HG02610 (cell line): ENCODE data around the gene WDR7.

ENCODE experiments used
- ATAC-seq: cut with Tn5 transposase; IDR thresholded peaks from one replicate; pipeline ENCODE4 v1.9.1; 2021; ENCODE audit warnings: mild to moderate bottlenecking, moderate library complexity; ENCODE audit not compliant: unreplicated experiment

Gene WDR7

DNA sequence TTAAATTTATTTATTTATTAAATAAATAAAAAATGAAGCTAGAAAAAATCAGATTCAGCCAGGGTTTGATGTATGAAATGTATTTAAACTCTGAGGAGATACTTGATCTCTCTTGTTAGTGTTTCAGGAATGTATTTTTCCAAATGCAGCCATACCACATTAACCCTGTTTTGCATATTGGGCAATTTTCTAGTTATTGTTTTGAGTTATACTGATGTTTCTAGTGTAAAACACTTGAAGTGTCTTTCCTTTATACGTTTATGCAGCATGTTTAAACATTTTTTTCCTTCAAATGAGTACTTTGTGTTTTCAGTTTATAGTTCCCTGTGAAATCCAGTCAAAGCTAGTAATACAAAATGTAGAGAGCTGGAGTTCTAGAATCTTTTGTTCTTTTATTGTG, 69.9 kb downstream of the WDR7 start:
- ATAC-seq: no peak

DNA sequence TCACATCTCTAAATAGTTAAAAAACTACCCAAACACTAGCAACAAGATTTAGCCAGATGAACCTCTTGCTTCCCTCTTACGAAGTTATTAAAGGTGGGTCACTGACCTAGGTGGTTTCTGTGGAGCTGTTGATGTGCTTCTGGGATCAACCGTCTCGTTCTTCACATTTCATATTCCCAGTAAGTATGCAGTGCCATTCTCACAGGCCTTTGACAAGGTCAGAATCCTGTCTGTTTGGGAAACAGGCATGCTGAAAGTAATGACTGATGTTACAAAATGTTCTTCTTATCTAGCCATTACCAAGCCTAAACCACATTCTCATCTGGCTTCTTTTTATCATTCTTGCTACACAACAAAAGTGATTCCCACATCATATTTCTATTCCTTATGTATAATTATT, 70.3 kb downstream of the WDR7 start:
- no peak for ATAC-seq

DNA sequence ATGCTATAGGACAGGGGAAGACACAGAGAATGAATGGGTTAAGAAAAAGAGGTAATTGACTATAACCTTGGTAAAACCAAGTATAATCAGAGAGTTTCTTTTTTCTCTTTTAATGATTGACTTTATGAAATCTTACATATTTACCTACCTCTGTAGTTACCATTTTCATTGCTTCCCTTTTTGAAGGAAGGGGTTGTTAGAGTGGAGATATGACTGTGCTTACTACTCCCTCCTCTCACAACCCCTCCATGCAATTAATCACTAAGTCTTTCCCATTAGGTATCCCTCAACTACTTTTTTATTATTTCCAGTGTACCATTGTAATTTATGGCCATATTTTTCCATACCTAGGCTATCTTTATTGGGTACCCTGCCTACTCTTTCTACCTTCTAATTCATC, 71.4 kb downstream of the WDR7 start:
- no peak for ATAC-seq

DNA sequence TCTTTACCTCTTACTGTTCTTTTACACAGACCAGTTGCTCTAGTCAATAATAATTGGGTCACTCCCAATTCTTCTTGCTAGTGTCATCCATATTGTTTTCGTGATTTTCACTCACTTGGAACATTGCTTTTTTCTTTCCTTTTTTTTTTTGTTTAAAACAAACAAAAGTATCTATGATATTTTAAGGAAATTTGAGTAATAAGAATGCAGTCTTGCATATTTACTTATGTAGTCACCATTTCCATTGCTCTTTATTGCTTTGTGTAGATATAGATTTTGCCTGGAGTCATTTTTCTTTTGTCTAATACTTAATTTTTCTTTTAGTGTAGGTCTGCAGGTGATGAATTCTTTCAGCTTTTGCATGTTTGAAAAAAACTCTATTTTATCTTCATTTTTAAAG, 71.9 kb downstream of the WDR7 start:
- ATAC-seq: no peak

GRCh38 chr18:56723706-56724105, 72.5 kb downstream of the WDR7 start:
- ATAC-seq: no peak

DNA sequence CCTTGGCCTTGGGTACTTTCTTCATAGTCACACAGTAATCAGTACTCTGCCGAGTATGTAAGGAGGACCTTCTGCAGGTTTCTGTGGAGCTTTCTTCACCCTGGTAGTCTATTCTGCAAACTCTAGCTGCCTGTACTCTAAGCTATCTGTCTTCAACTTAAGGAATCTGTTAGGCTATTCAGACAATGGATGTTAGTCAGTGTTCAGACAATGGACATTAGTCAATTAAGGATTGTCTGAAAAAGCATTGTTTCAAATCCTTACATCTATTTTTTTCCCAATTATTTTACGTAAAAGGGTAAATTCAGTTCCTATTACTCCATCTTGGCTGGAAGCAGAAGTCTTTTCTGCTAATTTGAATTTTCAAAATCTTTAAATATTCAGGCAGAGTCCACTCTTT, 75.7 kb downstream of the WDR7 start:
- no peak for ATAC-seq

GRCh38 chr18:56727399-56727798, 76.2 kb downstream of the WDR7 start:
- ATAC-seq: no peak

GRCh38 chr18:56728741-56729140, 77.6 kb downstream of the WDR7 start:
- ATAC-seq: no peak

- no peak for ATAC-seq
These were observed 87.0 kb downstream of the WDR7 start for GRCh38 chr18:56738184-56738583.

GRCh38 chr18:56739731-56740130, 88.6 kb downstream of the WDR7 start:
- no peak for ATAC-seq

GRCh38 chr18:56740645-56741044, 89.5 kb downstream of the WDR7 start:
- ATAC-seq: no peak

DNA sequence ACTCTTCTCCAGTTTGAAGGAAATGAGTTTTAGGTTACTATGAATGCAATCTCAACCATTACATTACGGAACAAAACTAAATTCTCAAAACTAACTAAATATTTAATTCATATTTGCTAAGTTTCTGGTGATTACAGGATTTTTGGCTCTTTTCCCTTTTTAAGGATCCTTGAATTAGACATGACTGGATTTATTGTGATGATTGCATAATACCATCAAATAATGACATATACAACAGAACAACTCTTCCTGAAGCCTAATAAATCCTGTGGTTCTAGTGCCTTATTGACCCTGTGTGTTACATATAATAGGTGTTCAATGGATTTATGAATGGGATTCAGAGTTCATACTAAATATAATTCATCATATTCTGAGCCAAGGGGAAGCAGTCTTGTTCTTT, 90.5 kb downstream of the WDR7 start:
- ATAC-seq: no peak

DNA sequence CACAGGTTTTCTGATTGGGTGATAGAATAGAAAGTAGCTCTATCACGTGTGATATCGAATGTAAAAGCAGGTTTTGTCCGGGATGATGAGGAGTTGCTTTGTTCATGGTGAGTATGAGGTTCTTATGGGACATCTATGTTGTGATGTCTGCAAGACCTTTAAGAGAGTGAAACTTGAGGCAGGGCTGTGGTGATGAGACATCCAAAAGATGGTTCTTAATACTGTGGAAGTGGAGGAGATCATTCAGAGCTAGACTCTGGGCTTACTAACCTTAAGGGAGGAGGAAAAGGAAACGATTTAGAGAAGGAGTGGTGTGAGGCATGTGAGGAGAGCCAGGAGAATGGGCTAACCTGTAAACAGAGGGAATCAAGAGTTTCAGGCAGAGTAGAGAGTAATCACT, 92.0 kb downstream of the WDR7 start:
- no peak for ATAC-seq

DNA sequence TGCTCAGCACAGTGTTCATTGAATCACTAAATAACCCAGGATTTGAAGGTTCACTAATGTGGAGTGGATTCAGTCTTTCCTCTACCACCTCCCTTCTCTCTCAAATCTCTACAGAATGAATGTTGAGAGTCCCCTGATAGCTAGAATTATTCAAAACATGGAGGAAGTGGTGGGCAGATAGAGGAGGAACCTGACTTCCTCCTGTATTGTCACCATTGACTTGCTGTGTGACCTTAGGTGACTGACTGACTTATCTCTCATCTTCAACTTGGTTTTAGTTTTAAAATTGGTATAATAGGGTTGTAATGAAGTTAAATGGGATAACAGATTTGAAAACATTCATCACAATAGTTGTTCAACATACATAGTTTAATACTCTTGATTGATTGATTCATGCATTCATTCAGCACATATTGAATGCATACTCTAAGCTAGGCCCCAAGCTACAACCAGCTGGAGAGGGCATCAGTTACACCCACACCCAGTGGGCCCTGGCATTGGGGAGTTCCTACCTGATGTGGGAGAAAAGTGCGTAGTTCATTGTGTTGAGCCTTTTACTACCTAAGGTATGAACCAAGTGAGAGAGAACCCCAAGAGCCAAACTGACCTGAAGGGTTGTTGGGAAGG, 96.0 kb downstream of the WDR7 start:
- peak; percentile 77 for ATAC-seq

- ATAC-seq: no peak
These were observed 96.7 kb downstream of the WDR7 start for GRCh38 chr18:56747857-56748256.

GRCh38 chr18:56748698-56749268, 97.6 kb downstream of the WDR7 start:
- ATAC-seq: no peak

- ATAC-seq: no peak
These were observed 105.8 kb downstream of the WDR7 start for GRCh38 chr18:56756966-56757365.

GRCh38 chr18:56770097-56770496, 118.9 kb downstream of the WDR7 start:
- ATAC-seq: no peak

DNA sequence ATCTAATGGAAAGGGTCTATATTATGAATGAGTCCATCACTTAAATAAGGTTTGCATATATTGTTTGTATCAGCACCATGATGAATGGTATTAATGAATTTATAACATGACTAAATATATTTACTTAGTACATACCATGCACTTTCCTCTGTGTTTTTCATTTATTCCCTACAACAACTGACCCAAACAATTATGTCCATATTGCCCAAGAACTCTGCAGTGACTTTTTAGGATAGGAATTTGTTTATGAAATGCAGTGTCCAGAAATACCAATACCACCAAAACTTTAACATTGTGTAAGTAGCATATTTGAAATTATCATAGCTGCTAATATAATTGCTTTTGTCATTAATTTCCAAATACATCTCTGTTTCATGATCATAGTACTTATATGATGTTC, 119.7 kb downstream of the WDR7 start:
- no peak for ATAC-seq

GRCh38 chr18:56775701-56776100, 124.5 kb downstream of the WDR7 start:
- no peak for ATAC-seq

- no peak for ATAC-seq
These were observed 136.2 kb downstream of the WDR7 start for GRCh38 chr18:56787390-56787789.

DNA sequence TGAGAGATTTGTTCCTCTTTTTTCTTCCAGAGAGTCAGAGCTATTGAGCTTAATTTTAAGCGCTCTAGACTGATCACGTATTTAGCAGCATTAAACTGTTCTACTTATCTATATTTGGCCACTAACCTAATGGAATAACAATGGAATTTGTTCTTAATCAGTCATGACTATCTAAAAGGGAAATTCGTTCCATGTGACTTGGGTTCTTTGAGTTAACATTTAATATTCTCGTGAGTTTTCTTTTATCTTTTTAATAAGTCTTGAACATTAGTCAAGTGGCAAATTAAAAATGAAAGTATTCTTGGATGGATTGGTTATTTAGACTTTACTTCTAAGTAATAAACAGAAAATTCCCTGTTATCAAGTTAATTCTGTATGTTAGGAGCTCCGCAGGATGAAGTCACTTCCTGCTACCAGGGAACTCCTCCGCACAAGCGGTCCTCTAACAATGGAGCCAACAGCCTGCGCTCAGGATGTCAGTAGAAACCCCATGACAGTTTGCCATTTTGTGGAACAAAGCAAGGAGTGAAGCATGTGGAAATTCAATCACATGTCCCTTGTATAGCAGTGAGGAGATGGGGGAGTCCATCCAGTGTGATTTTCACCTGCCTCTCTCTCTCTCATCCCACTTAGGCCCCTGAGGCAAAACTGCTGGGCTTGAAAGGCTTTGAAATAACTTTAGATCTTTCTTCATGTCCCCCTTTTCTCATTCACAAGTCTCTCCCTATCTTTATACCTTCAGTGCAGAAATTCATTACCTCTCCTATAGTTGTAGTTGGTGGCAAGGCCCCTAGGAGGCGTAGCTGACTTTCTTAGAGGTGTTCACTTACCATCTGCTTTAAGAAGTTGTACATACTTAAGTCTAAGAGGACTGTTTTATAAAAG, 138.1 kb downstream of the WDR7 start:
- no peak for ATAC-seq
